Osteoblast (primary cell): Measurements from ENCODE around the gene ADGRA1. TPM values are rescaled to one million over a fixed set of nuclear protein-coding genes. Genes with fewer than 3 reads are reported as not detected.
A peak's percentile ranks its signal among the peaks of the same experiment; 100 is the strongest.

ENCODE experiments used
- DNase-seq: peaks from one replicate; pipeline ENCODE4 v3.0.0; 2011; ENCODE audit warnings: low spot score, mixed read lengths; ENCODE audit not compliant: insufficient read length; ENCODE audit errors: missing footprints
- H2AFZ ChIP-seq: 2 replicates; pipeline ENCODE4 v1.6.0; 2011; ENCODE audit warnings: mild to moderate bottlenecking, low read length
- H3K27ac ChIP-seq: 2 replicates; pipeline ENCODE4 v1.5.1; 2011; ENCODE audit warnings: mild to moderate bottlenecking, low read depth, low read length, moderate library complexity
- H3K27me3 ChIP-seq: 2 replicates; pipeline ENCODE4 v1.6.0; 2012; ENCODE audit warnings: mild to moderate bottlenecking, control low read depth, inconsistent platforms, low read length, moderate library complexity; ENCODE audit not compliant: insufficient read depth
- H3K36me3 ChIP-seq: 2 replicates; pipeline ENCODE4 v1.5.1; 2011; ENCODE audit warnings: mild to moderate bottlenecking, low read length, control low read depth, moderate library complexity; ENCODE audit not compliant: insufficient read depth
- H3K4me1 ChIP-seq: 2 replicates; pipeline ENCODE4 v1.5.1; 2011; ENCODE audit warnings: mild to moderate bottlenecking, low read length, control low read depth, moderate library complexity; ENCODE audit not compliant: insufficient read depth
- H3K4me2 ChIP-seq: 2 replicates; pipeline ENCODE4 v1.6.0; 2011; ENCODE audit warnings: mild to moderate bottlenecking, low read length; ENCODE audit not compliant: insufficient read depth
- H3K4me3 ChIP-seq: fragments of 200-600 bp; sonication (generic); 3 replicates; pipeline ENCODE4 v1.5.1; 2012; ENCODE audit warnings: mild to moderate bottlenecking, low read length, inconsistent platforms; ENCODE audit not compliant: insufficient read depth
- H3K79me2 ChIP-seq: 2 replicates; pipeline ENCODE4 v1.6.0; 2012; ENCODE audit warnings: mild to moderate bottlenecking, low read length, control low read depth, inconsistent platforms; ENCODE audit not compliant: insufficient read depth
- H3K9me3 ChIP-seq: 2 replicates; pipeline ENCODE4 v1.5.1; 2011; ENCODE audit warnings: low read depth, low read length, control low read depth
- H4K20me1 ChIP-seq: 2 replicates; pipeline ENCODE4 v1.6.0; 2012; ENCODE audit warnings: mild to moderate bottlenecking, low read length, control low read depth; ENCODE audit not compliant: insufficient read depth
- CTCF ChIP-seq: IDR thresholded peaks from 2 replicates; pipeline ENCODE4 v1.5.1; 2011; ENCODE audit warnings: mild to moderate bottlenecking, low read depth, low read length, moderate library complexity; ENCODE audit errors: extremely low read depth
- total RNA-seq: library from RNA; depleted of rRNA; stranded (reverse); fragments of >200 nt; gene quantifications from 2 replicates; pipeline ENCODE4 v1.2.3, GENCODE V29; 2012

ADGRA1 gene
- total RNA-seq: not detected in 2 replicates

GRCh38 chr10:133087679-133088178 lies at the start of gene ADGRA1:
TSS of gene ADGRA1 (plus strand) at chr10:133087924. CDS start at chr10:133088910, 986 bp downstream.
- Histone ChIP-seq H3K79me2 (no peaks in the 10 kb centered on the region), H3K9me3 (no peaks in the 10 kb centered on the region), H3K27me3 (peaks cover 20% of the 10 kb centered on the region), H3K4me2 (no peak within 1 kb of the TSS), H3K4me1 (no peaks in the 10 kb centered on the region), H3K36me3 (no peaks in the 10 kb centered on the region), H3K27ac (no peak within 1 kb of the TSS), H2AFZ (no peak within 1 kb of the TSS), H4K20me1 (no peaks in the 10 kb centered on the region), H3K4me3 (no peak within 1 kb of the TSS)
- DNase-seq: no peak
- no peak for TF ChIP-seq CTCF

GRCh38 chr10:133038036-133038823 lies 49.5 kb upstream of the ADGRA1 start:
- peak; percentile 87 for DNase-seq
- H3K4me2 ChIP-seq: no peak overlapping the region
- no peak for TF ChIP-seq CTCF

GRCh38 chr10:133039107-133039802 lies 48.5 kb upstream of the ADGRA1 start:
- H4K20me1 ChIP-seq: no peaks in the 10 kb centered on the region
- H2AFZ ChIP-seq: no peak overlapping the region
- H3K36me3 ChIP-seq: no peaks in the 10 kb centered on the region
- DNase-seq: peak; percentile 94
- no peak overlapping the region for H3K27ac ChIP-seq
- H3K4me2 ChIP-seq: no peak overlapping the region
- TF ChIP-seq CTCF: no peak
- H3K27me3 ChIP-seq: peaks cover 48% of the 10 kb centered on the region
- no peaks in the 10 kb centered on the region for H3K9me3 ChIP-seq
- H3K4me1 ChIP-seq: no peaks in the 10 kb centered on the region
- no peaks in the 10 kb centered on the region for H3K79me2 ChIP-seq
- no peak overlapping the region for H3K4me3 ChIP-seq

More at GRCh38 chr10:133038036-133038823, 49.5 kb upstream of the ADGRA1 start:
- H2AFZ ChIP-seq: no peak overlapping the region
- no peak overlapping the region for H3K4me3 ChIP-seq
- no peaks in the 10 kb centered on the region for H3K79me2 ChIP-seq
- no peaks in the 10 kb centered on the region for H3K36me3 ChIP-seq
- no peaks in the 10 kb centered on the region for H3K4me1 ChIP-seq
- H4K20me1 ChIP-seq: no peaks in the 10 kb centered on the region
- no peaks in the 10 kb centered on the region for H3K9me3 ChIP-seq
- H3K27ac ChIP-seq: no peak overlapping the region
- H3K27me3 ChIP-seq: peaks cover 53% of the 10 kb centered on the region

GRCh38 chr10:133039803-133040165 lies 47.9 kb upstream of the ADGRA1 start:
- Histone ChIP-seq H2AFZ (no peak overlapping the region), H3K4me2 (no peak overlapping the region), H3K79me2 (no peaks in the 10 kb centered on the region), H3K27ac (no peak overlapping the region), H3K9me3 (no peaks in the 10 kb centered on the region), H3K4me1 (no peaks in the 10 kb centered on the region), H3K36me3 (no peaks in the 10 kb centered on the region), H3K4me3 (no peak overlapping the region), H3K27me3 (peaks cover 42% of the 10 kb centered on the region), H4K20me1 (no peaks in the 10 kb centered on the region)
- no peak for TF ChIP-seq CTCF
- DNase-seq: no peak
